Lower leg skin (tissue), 3 donors: Measurements from ENCODE around the gene KLHL40.

Source experiments
- POLR2A ChIP-seq, 2 donors: fragments of 450-650 bp; IDR thresholded peaks; one replicate each; pipeline ENCODE4 v1.6.1; 2016 to 2017; ENCODE audit warnings: antibody characterized with exemption in 2 of 2, mild to moderate bottlenecking in 1 of 2, moderate library complexity in 1 of 2
- TF ChIP-seq, protein P1 (sequence below), 3 donors: fragments of 450-650 bp; IDR thresholded peaks; one replicate each; pipeline ENCODE4 v1.5.1; 2016; ENCODE audit warnings: antibody characterized with exemption in 3 of 3, mild to moderate bottlenecking in 3 of 3, moderate library complexity in 2 of 3

GRCh38 chr3:42698911-42699230 lies 13.5 kb downstream of the KLHL40 start:
- TF ChIP-seq, protein P1, sequence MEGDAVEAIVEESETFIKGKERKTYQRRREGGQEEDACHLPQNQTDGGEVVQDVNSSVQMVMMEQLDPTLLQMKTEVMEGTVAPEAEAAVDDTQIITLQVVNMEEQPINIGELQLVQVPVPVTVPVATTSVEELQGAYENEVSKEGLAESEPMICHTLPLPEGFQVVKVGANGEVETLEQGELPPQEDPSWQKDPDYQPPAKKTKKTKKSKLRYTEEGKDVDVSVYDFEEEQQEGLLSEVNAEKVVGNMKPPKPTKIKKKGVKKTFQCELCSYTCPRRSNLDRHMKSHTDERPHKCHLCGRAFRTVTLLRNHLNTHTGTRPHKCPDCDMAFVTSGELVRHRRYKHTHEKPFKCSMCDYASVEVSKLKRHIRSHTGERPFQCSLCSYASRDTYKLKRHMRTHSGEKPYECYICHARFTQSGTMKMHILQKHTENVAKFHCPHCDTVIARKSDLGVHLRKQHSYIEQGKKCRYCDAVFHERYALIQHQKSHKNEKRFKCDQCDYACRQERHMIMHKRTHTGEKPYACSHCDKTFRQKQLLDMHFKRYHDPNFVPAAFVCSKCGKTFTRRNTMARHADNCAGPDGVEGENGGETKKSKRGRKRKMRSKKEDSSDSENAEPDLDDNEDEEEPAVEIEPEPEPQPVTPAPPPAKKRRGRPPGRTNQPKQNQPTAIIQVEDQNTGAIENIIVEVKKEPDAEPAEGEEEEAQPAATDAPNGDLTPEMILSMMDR (IDR thresholded peaks at IDR 0.05) = no peak
- TF ChIP-seq POLR2A (IDR thresholded peaks at IDR 0.05) = no peak
